Upper lobe of left lung (tissue), 4 donors: ENCODE measurements around the gene KLC1.

Source experiments
- EP300 ChIP-seq, 4 donors: sonication (generic); formaldehyde crosslinking; IDR thresholded peaks; one replicate each; pipeline ENCODE4 v1.5.1; 2017; ENCODE audit warnings: antibody characterized with exemption in 4 of 4, control low read depth in 2 of 4
- POLR2A ChIP-seq, 4 donors: fragments of 450-650 bp; IDR thresholded peaks; one replicate each; pipeline ENCODE4 v1.5.1; 2016 to 2017; ENCODE audit warnings: antibody characterized with exemption in 4 of 4, mild to moderate bottlenecking in 2 of 4
- POLR2AphosphoS5 ChIP-seq, 2 donors: sonication (generic); formaldehyde crosslinking; IDR thresholded peaks; one replicate each; pipeline ENCODE4 v1.5.1; 2017; ENCODE audit warnings: antibody characterized with exemption in 2 of 2
- TF ChIP-seq, protein P1 (sequence below), 6 experiments: fragments of 450-650 bp in 4 of 6; fragments of 200-600 bp in 2 of 6; sonication (generic) in 2 of 6; IDR thresholded peaks; one replicate each; pipeline ENCODE4 v1.5.1; 2016 to 2019; ENCODE audit warnings: antibody characterized with exemption in 6 of 6

DNA sequence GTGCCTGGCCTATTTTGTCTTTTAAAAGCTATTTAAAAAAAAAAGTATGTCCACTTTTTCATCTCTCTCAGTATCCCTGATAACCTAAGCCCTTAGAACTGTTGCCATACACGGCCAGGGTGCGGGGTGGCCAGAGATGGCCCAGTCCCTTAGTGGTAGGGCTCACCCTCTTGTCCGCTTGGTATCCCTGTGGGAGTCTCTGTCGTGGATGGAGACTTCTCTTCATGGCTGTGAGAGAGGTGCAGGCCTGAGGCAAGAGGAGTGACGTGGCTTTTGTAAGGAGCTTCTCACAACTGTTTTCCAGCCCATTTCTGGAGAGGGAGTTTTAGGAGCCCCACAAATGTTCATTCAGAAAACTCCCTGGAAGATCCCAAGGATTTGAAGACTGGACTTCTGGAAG lies 59.4 kb downstream of the KLC1 start:
- TF ChIP-seq, protein P1, sequence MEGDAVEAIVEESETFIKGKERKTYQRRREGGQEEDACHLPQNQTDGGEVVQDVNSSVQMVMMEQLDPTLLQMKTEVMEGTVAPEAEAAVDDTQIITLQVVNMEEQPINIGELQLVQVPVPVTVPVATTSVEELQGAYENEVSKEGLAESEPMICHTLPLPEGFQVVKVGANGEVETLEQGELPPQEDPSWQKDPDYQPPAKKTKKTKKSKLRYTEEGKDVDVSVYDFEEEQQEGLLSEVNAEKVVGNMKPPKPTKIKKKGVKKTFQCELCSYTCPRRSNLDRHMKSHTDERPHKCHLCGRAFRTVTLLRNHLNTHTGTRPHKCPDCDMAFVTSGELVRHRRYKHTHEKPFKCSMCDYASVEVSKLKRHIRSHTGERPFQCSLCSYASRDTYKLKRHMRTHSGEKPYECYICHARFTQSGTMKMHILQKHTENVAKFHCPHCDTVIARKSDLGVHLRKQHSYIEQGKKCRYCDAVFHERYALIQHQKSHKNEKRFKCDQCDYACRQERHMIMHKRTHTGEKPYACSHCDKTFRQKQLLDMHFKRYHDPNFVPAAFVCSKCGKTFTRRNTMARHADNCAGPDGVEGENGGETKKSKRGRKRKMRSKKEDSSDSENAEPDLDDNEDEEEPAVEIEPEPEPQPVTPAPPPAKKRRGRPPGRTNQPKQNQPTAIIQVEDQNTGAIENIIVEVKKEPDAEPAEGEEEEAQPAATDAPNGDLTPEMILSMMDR (IDR thresholded peaks at IDR 0.05), result no peak
- TF ChIP-seq EP300 (IDR thresholded peaks at IDR 0.05), result no peak
- TF ChIP-seq POLR2AphosphoS5 (IDR thresholded peaks at IDR 0.05), result no peak
- TF ChIP-seq POLR2A (IDR thresholded peaks at IDR 0.05), result no peak
